SU-DHL-6 (cell line): ENCODE measurements around the gene MBTD1.

Experiments
- CTCF ChIP-seq: fragments of 200-600 bp; sonication (generic); IDR thresholded peaks from one replicate; pipeline ENCODE4 v1.5.1; 2017; ENCODE audit warnings: antibody characterized with exemption, mild to moderate bottlenecking, low read length, moderate library complexity; ENCODE audit not compliant: insufficient read depth, poor library complexity, severe bottlenecking
- EZH2phosphoT487 ChIP-seq: fragments of 200-600 bp; sonication (generic), shearing (Covaris generic); conservative IDR thresholded peaks from 2 replicates; pipeline ENCODE4 v1.6.1; 2018; ENCODE audit warnings: mild to moderate bottlenecking, antibody characterized with exemption, low read length, moderate library complexity, mixed read lengths

- TF ChIP-seq CTCF (no peak), EZH2phosphoT487 (no peak)
Measured at GRCh38 chr17:51169340-51169739, 90.5 kb downstream of the MBTD1 start.
